ENCODE results near the gene SPATA12. TPM values are rescaled to one million over a fixed set of nuclear protein-coding genes. Genes with fewer than 3 reads are reported as not detected.

The SPATA12 gene
- total RNA-seq, 1 experiment from 2014 or later = 0.22 TPM

DNA sequence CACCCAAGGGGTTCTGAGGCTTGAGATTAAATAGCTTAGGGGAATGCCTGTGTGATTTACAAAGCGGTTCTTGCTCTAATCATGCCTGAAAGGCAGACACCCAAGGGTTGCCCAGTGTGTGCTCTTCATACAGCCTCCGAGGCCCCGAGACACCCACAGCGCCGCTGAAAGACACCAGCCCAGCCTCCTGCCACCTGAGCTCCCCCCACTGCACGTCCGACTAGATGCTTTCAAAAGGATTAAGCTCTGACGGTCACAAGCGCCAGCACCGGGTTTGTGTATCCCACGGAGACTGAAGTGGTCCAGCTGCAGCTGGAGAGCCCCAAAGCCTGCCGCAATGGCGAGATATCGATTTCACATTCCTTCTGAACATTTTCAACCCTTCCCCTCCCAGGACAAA lies 50.3 kb downstream of the SPATA12 start:
- no peak overlapping the region for H3K4ac ChIP-seq (ENCODE audit: low read depth, low read length)
- no peak overlapping the region for H3K23ac ChIP-seq (ENCODE audit: insufficient read length, low read depth, low read length)
- TF ChIP-seq, protein P1, sequence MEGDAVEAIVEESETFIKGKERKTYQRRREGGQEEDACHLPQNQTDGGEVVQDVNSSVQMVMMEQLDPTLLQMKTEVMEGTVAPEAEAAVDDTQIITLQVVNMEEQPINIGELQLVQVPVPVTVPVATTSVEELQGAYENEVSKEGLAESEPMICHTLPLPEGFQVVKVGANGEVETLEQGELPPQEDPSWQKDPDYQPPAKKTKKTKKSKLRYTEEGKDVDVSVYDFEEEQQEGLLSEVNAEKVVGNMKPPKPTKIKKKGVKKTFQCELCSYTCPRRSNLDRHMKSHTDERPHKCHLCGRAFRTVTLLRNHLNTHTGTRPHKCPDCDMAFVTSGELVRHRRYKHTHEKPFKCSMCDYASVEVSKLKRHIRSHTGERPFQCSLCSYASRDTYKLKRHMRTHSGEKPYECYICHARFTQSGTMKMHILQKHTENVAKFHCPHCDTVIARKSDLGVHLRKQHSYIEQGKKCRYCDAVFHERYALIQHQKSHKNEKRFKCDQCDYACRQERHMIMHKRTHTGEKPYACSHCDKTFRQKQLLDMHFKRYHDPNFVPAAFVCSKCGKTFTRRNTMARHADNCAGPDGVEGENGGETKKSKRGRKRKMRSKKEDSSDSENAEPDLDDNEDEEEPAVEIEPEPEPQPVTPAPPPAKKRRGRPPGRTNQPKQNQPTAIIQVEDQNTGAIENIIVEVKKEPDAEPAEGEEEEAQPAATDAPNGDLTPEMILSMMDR (conservative IDR thresholded peaks at IDR 0.05) = no peak
- H3K79me2 ChIP-seq (ENCODE audit: insufficient read depth, low read length) = no peaks in the 10 kb centered on the region
- Mint-ChIP-seq H3K4me1 (peaks cover 40 to 48% of the 10 kb centered on the region in 2 experiments), H3K4me3 (peak overlapping the region; percentile 19 to 72; a peak in 3 of 5 replicates), H3K36me3 (ENCODE audit: insufficient read depth in 1 of 3, low read depth in 3 of 3) (peaks cover 15 to 33% (median 33%) of the 10 kb centered on the region in 3 experiments; a peak in 6 of 7 replicates), H3K27ac (peak overlapping the region; percentile 70 to 95 (median 88); a peak in 5 of 7 replicates), H3K9me3 (no peaks in the 10 kb centered on the region; a peak in 1 of 5 replicates), H3K27me3 (ENCODE audit: low read depth) (no peaks in the 10 kb centered on the region; the same call in 1 of the 2 replicates)
- H3K79me1 ChIP-seq (ENCODE audit: insufficient read depth, low read depth, low read length, poor library complexity, severe bottlenecking) = no peaks in the 10 kb centered on the region
- H3K9me3 ChIP-seq (ENCODE audit: control insufficient read depth, low read depth, low read length) = no peaks in the 10 kb centered on the region
- no peak overlapping the region for H2BK120ac ChIP-seq (ENCODE audit: low read depth, low read length, poor library complexity, severe bottlenecking)
- H2BK15ac ChIP-seq (ENCODE audit: low read depth, low read length) = no peak overlapping the region
- H2AK5ac ChIP-seq (ENCODE audit: insufficient read length, low read length) = no peak overlapping the region
- no peak for DNase-seq
- no CpG with 5 or more reads among the region's 14 CpGs for WGBS (ENCODE audit: extremely low coverage, insufficient read length, low lambda C conversion rate)
- no peaks in the 10 kb centered on the region for H4K20me1 ChIP-seq (ENCODE audit: control insufficient read depth, insufficient read depth, insufficient read length)
- no peak overlapping the region for H3K18ac ChIP-seq (ENCODE audit: insufficient read length, low read depth, low read length)
- H4K8ac ChIP-seq (replicated peaks; ENCODE audit: insufficient read length, low read depth, low read length) = no peak overlapping the region
- no peak overlapping the region for H2AFZ ChIP-seq (ENCODE audit: low read length)
- no peak overlapping the region for H4K91ac ChIP-seq (ENCODE audit: insufficient read length, low read depth, low read length)
- no peak overlapping the region for H3T11ph ChIP-seq (ENCODE audit: low read length)
- H3K23me2 ChIP-seq (ENCODE audit: insufficient read length, low read depth, low read length, poor library complexity, severe bottlenecking) = no peaks in the 10 kb centered on the region
- H3K4me1 ChIP-seq (ENCODE audit: insufficient read depth, low read length) = peaks cover 5% of the 10 kb centered on the region
- no peak overlapping the region; the same call in 1 of the 2 replicates for H3K14ac ChIP-seq (ENCODE audit: insufficient read depth, low read length)
- no peak overlapping the region for H3K56ac ChIP-seq (ENCODE audit: insufficient read length, low read depth, low read length)
- H2BK12ac ChIP-seq (ENCODE audit: insufficient read length, low read depth, low read length) = no peak overlapping the region
- no peaks in the 10 kb centered on the region for H3K27me3 ChIP-seq (ENCODE audit: insufficient read depth, low read length)
- H3K4me2 ChIP-seq (ENCODE audit: insufficient read depth, insufficient read length, low read length) = no peak overlapping the region
- no peak overlapping the region for H2BK20ac ChIP-seq (ENCODE audit: low read depth, low read length, poor library complexity, severe bottlenecking)
- no peak overlapping the region for H2BK5ac ChIP-seq (ENCODE audit: insufficient read length, low read length)
- H3K9ac ChIP-seq (ENCODE audit: extremely low read depth, insufficient read length, low read length) = no peak overlapping the region
- no peak overlapping the region for H4K5ac ChIP-seq (ENCODE audit: insufficient read length, low read depth, low read length)
- H3K27ac ChIP-seq (ENCODE audit: insufficient read length, low read depth, low read length) = no peak overlapping the region
